GM10248 (cell line): ENCODE results near the gene C2orf92.
A peak's percentile ranks its signal among the peaks of the same experiment; 100 is the strongest.
"Not testable (repeated sequence)": the region's sequence is repeated elsewhere in the genome, so short reads cannot be mapped to it uniquely, and the experiment has no call there.

Experiments used
- CTCF ChIA-PET: fragments of 300-600 bp; sonication (Branson Sonifier 250); formaldehyde crosslinking; extraction: SDS; loops from one replicate; lab custom pipeline; 2021; ENCODE audit warnings: antibody characterized with exemption; lab: Yijun Ruan, JAX
- POLR2A ChIA-PET: fragments of 350-650 bp; sonication (Branson Sonifier 250); formaldehyde crosslinking; extraction: SDS; loops from one replicate; lab custom pipeline; 2020; ENCODE audit warnings: antibody characterized with exemption; lab: Yijun Ruan, JAX
- DNase-seq: peaks from one replicate; pipeline ENCODE4 v3.0.0; 2012; ENCODE audit errors: extremely low spot score
- CTCF ChIP-seq: IDR thresholded peaks from 2 replicates; pipeline ENCODE4 v1.5.1; 2012; ENCODE audit warnings: mild to moderate bottlenecking, low read depth; ENCODE audit errors: extremely low read depth, missing control alignments, control extremely low read depth

C2orf92 gene

GRCh38 chr2:97663962-97664635, 5.4 kb upstream of the C2orf92 start, which contains the start of gene ACTR1B:
ACTR1B (minus strand) TSS chr2:97664044; CDS start chr2:97663890, 154 bp downstream.
- peak; percentile 63 for TF ChIP-seq CTCF
- peak; percentile 98 for DNase-seq
- CTCF ChIA-PET = interaction anchor here (1.5 to 7.1 kb wide), 8 partner anchors 9 to 73 kb away, joined by 5 to 71 read pairs (median 14); partner anchors contain the start of gene COX5B

GRCh38 chr2:97664636-97664970, 4.9 kb upstream of the C2orf92 start:
- no peak for DNase-seq
- no peak for TF ChIP-seq CTCF
- ChIA-PET CTCF (interaction anchor here (1.0 to 7.1 kb wide), 9 partner anchors 8 to 74 kb away, joined by 3 to 71 read pairs (median 9); partner anchors contain the start of gene COX5B), POLR2A (interaction anchor here (1.0 to 3.3 kb wide), 3 partner anchors 12 to 802 kb away, joined by 4 to 29 read pairs (median 14); partner anchors contain the start of gene COX5B)

More at GRCh38 chr2:97663962-97664635, 5.4 kb upstream of the C2orf92 start, which contains the start of gene ACTR1B:
- POLR2A ChIA-PET = interaction anchor here (1.0 to 3.3 kb wide), 3 partner anchors 11 to 803 kb away, joined by 4 to 29 read pairs (median 14); partner anchors contain the start of gene COX5B

GRCh38 chr2:97670471-97670870, 958 bp downstream of the C2orf92 start:
- ChIA-PET CTCF (interaction anchor here (1.0 to 1.5 kb wide), 5 partner anchors 8 to 80 kb away, joined by 3 to 6 read pairs (median 5); no protein-coding TSS in a partner anchor), POLR2A (interaction anchor here (0.8 kb wide), 1 partner anchor 25 kb away, joined by 6 read pairs; the partner anchor contains the start of gene COX5B)
- no peak for DNase-seq
- no peak for TF ChIP-seq CTCF

GRCh38 chr2:97671526-97671925, 2.0 kb downstream of the C2orf92 start:
- POLR2A ChIA-PET = no interaction called here
- no peak for DNase-seq
- CTCF ChIA-PET = interaction anchor here (3.1 kb wide), 1 partner anchor 26 kb away, joined by 19 read pairs; no protein-coding TSS in a partner anchor
- TF ChIP-seq CTCF = no peak

- not testable (repeated sequence) for DNase-seq
- POLR2A ChIA-PET = interaction anchor here (1.6 kb wide), 1 partner anchor 10 kb away, joined by 4 read pairs; no protein-coding TSS in a partner anchor
Measured at GRCh38 chr2:97672606-97673140, 3.2 kb downstream of the C2orf92 start.

GRCh38 chr2:97673182-97673914, 3.8 kb downstream of the C2orf92 start:
- ChIA-PET CTCF (interaction anchor here (1.0 to 3.1 kb wide), 11 partner anchors 9 to 82 kb away, joined by 3 to 19 read pairs (median 5); partner anchors contain the start of genes ACTR1B and COX5B), POLR2A (interaction anchor here (1.6 kb wide), 1 partner anchor 11 kb away, joined by 4 read pairs; no protein-coding TSS in a partner anchor)
- no peak for DNase-seq
- no peak for TF ChIP-seq CTCF

More at GRCh38 chr2:97672606-97673140, 3.2 kb downstream of the C2orf92 start:
- CTCF ChIA-PET = interaction anchor here (1.0 to 3.1 kb wide), 11 partner anchors 8 to 82 kb away, joined by 3 to 19 read pairs (median 5); partner anchors contain the start of genes ACTR1B and COX5B
